NT2/D1 (cell line): ENCODE results near the gene SLC9A1.

Experiments used
- YY1 ChIP-seq: IDR thresholded peaks from 2 replicates; pipeline ENCODE4 v1.6.1; 2011; ENCODE audit not compliant: insufficient read length, insufficient read depth
- ZNF274 ChIP-seq: IDR thresholded peaks from 2 replicates; pipeline ENCODE4 v1.6.1; 2011; ENCODE audit warnings: mild to moderate bottlenecking, low read depth, low read length

- TF ChIP-seq ZNF274 (no peak), YY1 (no peak)
These were observed 19.2 kb downstream of the SLC9A1 start for GRCh38 chr1:27135541-27136235.
